HEK293 (cell line): ENCODE results near the gene KCTD10.

Source experiments
- KLF7 ChIP-seq: fragments of 450-650 bp; formaldehyde crosslinking; IDR thresholded peaks from 2 replicates; pipeline ENCODE4 v1.5.1; 2016; ENCODE audit warnings: missing biosample characterization, missing genetic modification characterization, borderline replicate concordance
- TCF7L2 ChIP-seq: IDR thresholded peaks from 2 replicates; pipeline ENCODE4 v1.6.1; 2011; ENCODE audit warnings: low read depth, mild to moderate bottlenecking, inconsistent platforms, low read length, moderate library complexity, borderline replicate concordance
- YY1 ChIP-seq: fragments of 450-650 bp; formaldehyde crosslinking; IDR thresholded peaks from 2 replicates; pipeline ENCODE4 v1.5.1; 2018; ENCODE audit warnings: missing biosample characterization, missing genetic modification characterization
- ZBTB17 ChIP-seq: fragments of 450-650 bp; formaldehyde crosslinking; IDR thresholded peaks from 2 replicates; pipeline ENCODE4 v1.5.1; 2016; ENCODE audit warnings: missing biosample characterization, missing genetic modification characterization
- ZNF16 ChIP-seq: fragments of 450-650 bp; formaldehyde crosslinking; IDR thresholded peaks from 2 replicates; pipeline ENCODE4 v1.5.1; 2016; ENCODE audit warnings: low read depth, missing biosample characterization, missing genetic modification characterization
- ZNF274 ChIP-seq, 2 experiments: fragments of 200-500 bp in 1 of 2; fragments of 450-650 bp in 1 of 2; sonication (Bioruptor generic) in 1 of 2; formaldehyde crosslinking in 1 of 2; IDR thresholded peaks; 2 replicates each; pipeline versions ENCODE4 v1.5.1 to v1.6.1; 2014 to 2016; ENCODE audit warnings: borderline replicate concordance in 1 of 2, inconsistent platforms in 1 of 2, low read length in 1 of 2, missing biosample characterization in 1 of 2, missing genetic modification characterization in 1 of 2
- ZNF558 ChIP-seq: fragments of 450-650 bp; formaldehyde crosslinking; IDR thresholded peaks from 2 replicates; pipeline ENCODE4 v1.5.1; 2016; ENCODE audit warnings: missing biosample characterization, missing genetic modification characterization
- ZNF626 ChIP-seq: fragments of 450-650 bp; sonication (Bioruptor Pico); formaldehyde crosslinking; IDR thresholded peaks from 2 replicates; pipeline ENCODE4 v1.5.1; 2018; ENCODE audit warnings: missing biosample characterization, missing genetic modification characterization, inconsistent platforms
- ZNF830 ChIP-seq: fragments of 450-650 bp; IDR thresholded peaks from 2 replicates; pipeline ENCODE4 v1.5.0; 2018; ENCODE audit warnings: missing biosample characterization, missing genetic modification characterization, low read depth, mild to moderate bottlenecking, moderate library complexity
- TF ChIP-seq, protein P1 (sequence below): fragments of 450-650 bp; formaldehyde crosslinking; IDR thresholded peaks from 2 replicates; pipeline ENCODE4 v1.5.1; 2016; ENCODE audit warnings: missing biosample characterization, missing genetic modification characterization
- TF ChIP-seq, protein P2 (sequence below): fragments of 450-650 bp; formaldehyde crosslinking; IDR thresholded peaks from 2 replicates; pipeline ENCODE4 v1.5.1; 2016; ENCODE audit warnings: missing biosample characterization, missing genetic modification characterization
- TF ChIP-seq, protein P3 (sequence below): fragments of 450-650 bp; formaldehyde crosslinking; IDR thresholded peaks from 2 replicates; pipeline ENCODE4 v1.5.1; 2016; ENCODE audit warnings: missing biosample characterization, missing genetic modification characterization
- TF ChIP-seq, protein P4 (sequence below): fragments of 450-650 bp; IDR thresholded peaks from 2 replicates; pipeline ENCODE4 v1.5.1; 2018; ENCODE audit warnings: missing biosample characterization, missing genetic modification characterization
- TF ChIP-seq, protein P5 (sequence below): fragments of 450-650 bp; formaldehyde crosslinking; IDR thresholded peaks from 2 replicates; pipeline ENCODE4 v1.5.1; 2016; ENCODE audit warnings: missing biosample characterization, missing genetic modification characterization, borderline replicate concordance

DNA sequence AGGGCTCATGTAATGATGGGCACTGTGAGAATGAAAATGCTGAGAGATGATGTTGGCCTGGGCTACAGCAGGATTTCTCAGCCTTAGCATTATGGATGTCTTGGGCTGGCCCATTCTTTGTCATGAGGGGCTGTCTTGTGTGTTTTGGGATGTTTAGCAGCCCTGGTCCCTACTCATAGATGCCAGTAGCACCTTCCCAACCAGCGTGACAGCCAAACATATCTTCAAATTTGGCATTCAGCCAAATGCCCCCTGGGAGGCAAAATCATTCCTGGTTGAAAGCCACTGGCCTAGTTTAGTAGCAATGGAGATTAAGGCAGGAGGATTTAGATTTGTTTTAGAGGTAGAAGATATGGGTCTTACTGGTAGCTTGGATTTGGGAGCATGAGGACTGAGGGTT lies 27.0 kb upstream of the KCTD10 start:
- TF ChIP-seq, protein P1, sequence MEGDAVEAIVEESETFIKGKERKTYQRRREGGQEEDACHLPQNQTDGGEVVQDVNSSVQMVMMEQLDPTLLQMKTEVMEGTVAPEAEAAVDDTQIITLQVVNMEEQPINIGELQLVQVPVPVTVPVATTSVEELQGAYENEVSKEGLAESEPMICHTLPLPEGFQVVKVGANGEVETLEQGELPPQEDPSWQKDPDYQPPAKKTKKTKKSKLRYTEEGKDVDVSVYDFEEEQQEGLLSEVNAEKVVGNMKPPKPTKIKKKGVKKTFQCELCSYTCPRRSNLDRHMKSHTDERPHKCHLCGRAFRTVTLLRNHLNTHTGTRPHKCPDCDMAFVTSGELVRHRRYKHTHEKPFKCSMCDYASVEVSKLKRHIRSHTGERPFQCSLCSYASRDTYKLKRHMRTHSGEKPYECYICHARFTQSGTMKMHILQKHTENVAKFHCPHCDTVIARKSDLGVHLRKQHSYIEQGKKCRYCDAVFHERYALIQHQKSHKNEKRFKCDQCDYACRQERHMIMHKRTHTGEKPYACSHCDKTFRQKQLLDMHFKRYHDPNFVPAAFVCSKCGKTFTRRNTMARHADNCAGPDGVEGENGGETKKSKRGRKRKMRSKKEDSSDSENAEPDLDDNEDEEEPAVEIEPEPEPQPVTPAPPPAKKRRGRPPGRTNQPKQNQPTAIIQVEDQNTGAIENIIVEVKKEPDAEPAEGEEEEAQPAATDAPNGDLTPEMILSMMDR: no peak
- no peak for TF ChIP-seq TCF7L2
- TF ChIP-seq YY1 (tag by site-specific recombination): no peak
- TF ChIP-seq ZNF16: no peak
- no peak for TF ChIP-seq ZNF558 (tag by site-specific recombination)
- TF ChIP-seq ZBTB17: no peak
- no peak for TF ChIP-seq ZNF830 (tag by site-specific recombination)
- TF ChIP-seq KLF7 (tag by site-specific recombination): no peak
- TF ChIP-seq, protein P2, sequence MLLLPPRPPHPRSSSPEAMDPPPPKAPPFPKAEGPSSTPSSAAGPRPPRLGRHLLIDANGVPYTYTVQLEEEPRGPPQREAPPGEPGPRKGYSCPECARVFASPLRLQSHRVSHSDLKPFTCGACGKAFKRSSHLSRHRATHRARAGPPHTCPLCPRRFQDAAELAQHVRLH (tag by site-specific recombination): no peak
- TF ChIP-seq, protein P3, sequence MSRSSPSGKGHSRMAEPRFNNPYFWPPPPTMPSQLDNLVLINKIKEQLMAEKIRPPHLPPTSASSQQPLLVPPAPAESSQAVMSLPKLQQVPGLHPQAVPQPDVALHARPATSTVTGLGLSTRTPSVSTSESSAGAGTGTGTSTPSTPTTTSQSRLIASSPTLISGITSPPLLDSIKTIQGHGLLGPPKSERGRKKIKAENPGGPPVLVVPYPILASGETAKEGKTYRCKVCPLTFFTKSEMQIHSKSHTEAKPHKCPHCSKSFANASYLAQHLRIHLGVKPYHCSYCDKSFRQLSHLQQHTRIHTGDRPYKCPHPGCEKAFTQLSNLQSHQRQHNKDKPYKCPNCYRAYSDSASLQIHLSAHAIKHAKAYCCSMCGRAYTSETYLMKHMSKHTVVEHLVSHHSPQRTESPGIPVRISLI: no peak
- TF ChIP-seq ZNF626 (tag by site-specific recombination): no peak
- TF ChIP-seq, protein P4, sequence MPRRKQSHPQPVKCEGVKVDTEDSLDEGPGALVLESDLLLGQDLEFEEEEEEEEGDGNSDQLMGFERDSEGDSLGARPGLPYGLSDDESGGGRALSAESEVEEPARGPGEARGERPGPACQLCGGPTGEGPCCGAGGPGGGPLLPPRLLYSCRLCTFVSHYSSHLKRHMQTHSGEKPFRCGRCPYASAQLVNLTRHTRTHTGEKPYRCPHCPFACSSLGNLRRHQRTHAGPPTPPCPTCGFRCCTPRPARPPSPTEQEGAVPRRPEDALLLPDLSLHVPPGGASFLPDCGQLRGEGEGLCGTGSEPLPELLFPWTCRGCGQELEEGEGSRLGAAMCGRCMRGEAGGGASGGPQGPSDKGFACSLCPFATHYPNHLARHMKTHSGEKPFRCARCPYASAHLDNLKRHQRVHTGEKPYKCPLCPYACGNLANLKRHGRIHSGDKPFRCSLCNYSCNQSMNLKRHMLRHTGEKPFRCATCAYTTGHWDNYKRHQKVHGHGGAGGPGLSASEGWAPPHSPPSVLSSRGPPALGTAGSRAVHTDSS (tag by site-specific recombination): no peak
- TF ChIP-seq, protein P5, sequence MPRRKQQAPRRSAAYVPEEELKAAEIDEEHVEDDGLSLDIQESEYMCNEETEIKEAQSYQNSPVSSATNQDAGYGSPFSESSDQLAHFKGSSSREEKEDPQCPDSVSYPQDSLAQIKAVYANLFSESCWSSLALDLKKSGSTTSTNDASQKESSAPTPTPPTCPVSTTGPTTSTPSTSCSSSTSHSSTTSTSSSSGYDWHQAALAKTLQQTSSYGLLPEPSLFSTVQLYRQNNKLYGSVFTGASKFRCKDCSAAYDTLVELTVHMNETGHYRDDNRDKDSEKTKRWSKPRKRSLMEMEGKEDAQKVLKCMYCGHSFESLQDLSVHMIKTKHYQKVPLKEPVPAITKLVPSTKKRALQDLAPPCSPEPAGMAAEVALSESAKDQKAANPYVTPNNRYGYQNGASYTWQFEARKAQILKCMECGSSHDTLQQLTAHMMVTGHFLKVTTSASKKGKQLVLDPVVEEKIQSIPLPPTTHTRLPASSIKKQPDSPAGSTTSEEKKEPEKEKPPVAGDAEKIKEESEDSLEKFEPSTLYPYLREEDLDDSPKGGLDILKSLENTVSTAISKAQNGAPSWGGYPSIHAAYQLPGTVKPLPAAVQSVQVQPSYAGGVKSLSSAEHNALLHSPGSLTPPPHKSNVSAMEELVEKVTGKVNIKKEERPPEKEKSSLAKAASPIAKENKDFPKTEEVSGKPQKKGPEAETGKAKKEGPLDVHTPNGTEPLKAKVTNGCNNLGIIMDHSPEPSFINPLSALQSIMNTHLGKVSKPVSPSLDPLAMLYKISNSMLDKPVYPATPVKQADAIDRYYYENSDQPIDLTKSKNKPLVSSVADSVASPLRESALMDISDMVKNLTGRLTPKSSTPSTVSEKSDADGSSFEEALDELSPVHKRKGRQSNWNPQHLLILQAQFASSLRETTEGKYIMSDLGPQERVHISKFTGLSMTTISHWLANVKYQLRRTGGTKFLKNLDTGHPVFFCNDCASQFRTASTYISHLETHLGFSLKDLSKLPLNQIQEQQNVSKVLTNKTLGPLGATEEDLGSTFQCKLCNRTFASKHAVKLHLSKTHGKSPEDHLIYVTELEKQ (tag by site-specific recombination): no peak
- no peak for TF ChIP-seq ZNF274 (IDR thresholded peaks at IDR 0.05; ENCODE audit: low read length)
- no peak for TF ChIP-seq ZNF274 (tag by site-specific recombination; IDR thresholded peaks at IDR 0.05; ENCODE audit: borderline replicate concordance)
